ENCODE data around the gene TMEM38B. TPM values are rescaled to one million over a fixed set of nuclear protein-coding genes. Genes with fewer than 3 reads are reported as not detected.

Gene TMEM38B
- total and polyA plus RNA-seq, 2 experiments from 2014 or later: 9.4 to 14.7 TPM

DNA sequence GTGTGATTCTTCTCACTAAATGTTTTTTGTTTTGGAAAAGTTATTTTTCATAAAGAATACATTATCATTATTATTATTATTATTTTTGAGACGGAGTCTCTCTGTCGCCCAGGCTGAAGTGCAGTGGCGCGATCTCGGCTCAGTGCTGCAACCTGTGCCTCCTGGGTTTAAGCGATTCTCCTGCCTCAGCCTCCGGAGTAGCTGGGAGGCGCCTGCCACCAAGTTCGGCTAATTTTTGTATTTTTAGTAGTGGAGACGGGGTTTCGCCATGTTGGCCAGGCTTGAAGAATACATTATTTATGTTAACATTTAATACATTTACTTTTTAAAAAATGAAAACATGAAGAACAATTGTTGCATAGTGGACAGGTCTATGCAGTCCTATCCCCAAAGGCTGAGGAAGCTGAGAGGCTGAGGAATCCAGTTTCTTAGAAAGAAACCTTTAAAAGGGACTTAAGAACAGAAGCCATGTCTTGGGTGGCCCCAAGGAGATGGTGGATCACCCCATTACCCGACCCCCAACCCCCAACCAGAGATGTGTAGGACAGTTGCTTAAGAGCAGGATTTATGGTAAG, 2.0 kb downstream of the TMEM38B start:
- no peaks in the 10 kb centered on the region for H3K9me3 Mint-ChIP-seq
- no peak overlapping the region for H3K4me2 ChIP-seq
- peaks cover 19% of the 10 kb centered on the region for H3K27me3 Mint-ChIP-seq (ENCODE audit: insufficient read depth, low read depth, poor library complexity)
- no peaks in the 10 kb centered on the region for H3K36me3 Mint-ChIP-seq (ENCODE audit: low read depth)
- no peak for ATAC-seq
- no peak overlapping the region for H3K4me3 ChIP-seq
- H3K79me2 ChIP-seq (replicated peaks; ENCODE audit: insufficient read depth): peaks cover 10% of the 10 kb centered on the region; the same call in 1 of the 2 replicates
- no peak overlapping the region for H3K27ac Mint-ChIP-seq
- H3F3A ChIP-seq (replicated peaks; ENCODE audit: low read depth): no peaks in the 10 kb centered on the region
- H3K9me2 ChIP-seq (ENCODE audit: insufficient read depth): no peaks in the 10 kb centered on the region
- H3K4me1 Mint-ChIP-seq: peaks cover 7% of the 10 kb centered on the region; the same call in 2 of the 3 replicates
- H3K36me3 ChIP-seq (ENCODE audit: insufficient read depth): no peaks in the 10 kb centered on the region
- H4K20me1 ChIP-seq (replicated peaks; ENCODE audit: insufficient read depth): no peaks in the 10 kb centered on the region; the same call in 1 of the 2 replicates
- DNase-seq (ENCODE audit: low spot score): no peak
- H2AFZ ChIP-seq: no peak overlapping the region
- H3K27ac ChIP-seq (ENCODE audit: low read depth): no peak overlapping the region
- H3K4me1 ChIP-seq (ENCODE audit: insufficient read depth): peaks cover 8% of the 10 kb centered on the region
- no peak overlapping the region for H3K4me3 Mint-ChIP-seq
- peaks cover 33% of the 10 kb centered on the region for H3K27me3 ChIP-seq (ENCODE audit: insufficient read depth)
- TF ChIP-seq STAT1 (IDR thresholded peaks at IDR 0.05; ENCODE audit: unreplicated experiment) (no peak), POLR2AphosphoS5 (IDR thresholded peaks at IDR 0.05; ENCODE audit: low read depth) (no peak), CREB1 (CRISPR knock-in tag; IDR thresholded peaks at IDR 0.05; ENCODE audit: low read depth) (no peak), NANOG (IDR thresholded peaks at IDR 0.05; ENCODE audit: borderline replicate concordance) (no peak), JUNB (IDR thresholded peaks at IDR 0.05; ENCODE audit: unreplicated experiment) (no peak), ZNF114 (CRISPR knock-in tag; IDR thresholded peaks at IDR 0.05) (no peak), EZH2phosphoT487 (IDR thresholded peaks at IDR 0.05; ENCODE audit: unreplicated experiment) (no peak), ZNF331 (CRISPR knock-in tag; IDR thresholded peaks at IDR 0.05; ENCODE audit: low read depth) (no peak), EZH2 (IDR thresholded peaks at IDR 0.05; ENCODE audit: low read depth, unreplicated experiment) (no peak)
- TF ChIP-seq, protein P1, sequence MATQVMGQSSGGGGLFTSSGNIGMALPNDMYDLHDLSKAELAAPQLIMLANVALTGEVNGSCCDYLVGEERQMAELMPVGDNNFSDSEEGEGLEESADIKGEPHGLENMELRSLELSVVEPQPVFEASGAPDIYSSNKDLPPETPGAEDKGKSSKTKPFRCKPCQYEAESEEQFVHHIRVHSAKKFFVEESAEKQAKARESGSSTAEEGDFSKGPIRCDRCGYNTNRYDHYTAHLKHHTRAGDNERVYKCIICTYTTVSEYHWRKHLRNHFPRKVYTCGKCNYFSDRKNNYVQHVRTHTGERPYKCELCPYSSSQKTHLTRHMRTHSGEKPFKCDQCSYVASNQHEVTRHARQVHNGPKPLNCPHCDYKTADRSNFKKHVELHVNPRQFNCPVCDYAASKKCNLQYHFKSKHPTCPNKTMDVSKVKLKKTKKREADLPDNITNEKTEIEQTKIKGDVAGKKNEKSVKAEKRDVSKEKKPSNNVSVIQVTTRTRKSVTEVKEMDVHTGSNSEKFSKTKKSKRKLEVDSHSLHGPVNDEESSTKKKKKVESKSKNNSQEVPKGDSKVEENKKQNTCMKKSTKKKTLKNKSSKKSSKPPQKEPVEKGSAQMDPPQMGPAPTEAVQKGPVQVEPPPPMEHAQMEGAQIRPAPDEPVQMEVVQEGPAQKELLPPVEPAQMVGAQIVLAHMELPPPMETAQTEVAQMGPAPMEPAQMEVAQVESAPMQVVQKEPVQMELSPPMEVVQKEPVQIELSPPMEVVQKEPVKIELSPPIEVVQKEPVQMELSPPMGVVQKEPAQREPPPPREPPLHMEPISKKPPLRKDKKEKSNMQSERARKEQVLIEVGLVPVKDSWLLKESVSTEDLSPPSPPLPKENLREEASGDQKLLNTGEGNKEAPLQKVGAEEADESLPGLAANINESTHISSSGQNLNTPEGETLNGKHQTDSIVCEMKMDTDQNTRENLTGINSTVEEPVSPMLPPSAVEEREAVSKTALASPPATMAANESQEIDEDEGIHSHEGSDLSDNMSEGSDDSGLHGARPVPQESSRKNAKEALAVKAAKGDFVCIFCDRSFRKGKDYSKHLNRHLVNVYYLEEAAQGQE (IDR thresholded peaks at IDR 0.05; ENCODE audit: unreplicated experiment): no peak
- TF ChIP-seq, protein P2, sequence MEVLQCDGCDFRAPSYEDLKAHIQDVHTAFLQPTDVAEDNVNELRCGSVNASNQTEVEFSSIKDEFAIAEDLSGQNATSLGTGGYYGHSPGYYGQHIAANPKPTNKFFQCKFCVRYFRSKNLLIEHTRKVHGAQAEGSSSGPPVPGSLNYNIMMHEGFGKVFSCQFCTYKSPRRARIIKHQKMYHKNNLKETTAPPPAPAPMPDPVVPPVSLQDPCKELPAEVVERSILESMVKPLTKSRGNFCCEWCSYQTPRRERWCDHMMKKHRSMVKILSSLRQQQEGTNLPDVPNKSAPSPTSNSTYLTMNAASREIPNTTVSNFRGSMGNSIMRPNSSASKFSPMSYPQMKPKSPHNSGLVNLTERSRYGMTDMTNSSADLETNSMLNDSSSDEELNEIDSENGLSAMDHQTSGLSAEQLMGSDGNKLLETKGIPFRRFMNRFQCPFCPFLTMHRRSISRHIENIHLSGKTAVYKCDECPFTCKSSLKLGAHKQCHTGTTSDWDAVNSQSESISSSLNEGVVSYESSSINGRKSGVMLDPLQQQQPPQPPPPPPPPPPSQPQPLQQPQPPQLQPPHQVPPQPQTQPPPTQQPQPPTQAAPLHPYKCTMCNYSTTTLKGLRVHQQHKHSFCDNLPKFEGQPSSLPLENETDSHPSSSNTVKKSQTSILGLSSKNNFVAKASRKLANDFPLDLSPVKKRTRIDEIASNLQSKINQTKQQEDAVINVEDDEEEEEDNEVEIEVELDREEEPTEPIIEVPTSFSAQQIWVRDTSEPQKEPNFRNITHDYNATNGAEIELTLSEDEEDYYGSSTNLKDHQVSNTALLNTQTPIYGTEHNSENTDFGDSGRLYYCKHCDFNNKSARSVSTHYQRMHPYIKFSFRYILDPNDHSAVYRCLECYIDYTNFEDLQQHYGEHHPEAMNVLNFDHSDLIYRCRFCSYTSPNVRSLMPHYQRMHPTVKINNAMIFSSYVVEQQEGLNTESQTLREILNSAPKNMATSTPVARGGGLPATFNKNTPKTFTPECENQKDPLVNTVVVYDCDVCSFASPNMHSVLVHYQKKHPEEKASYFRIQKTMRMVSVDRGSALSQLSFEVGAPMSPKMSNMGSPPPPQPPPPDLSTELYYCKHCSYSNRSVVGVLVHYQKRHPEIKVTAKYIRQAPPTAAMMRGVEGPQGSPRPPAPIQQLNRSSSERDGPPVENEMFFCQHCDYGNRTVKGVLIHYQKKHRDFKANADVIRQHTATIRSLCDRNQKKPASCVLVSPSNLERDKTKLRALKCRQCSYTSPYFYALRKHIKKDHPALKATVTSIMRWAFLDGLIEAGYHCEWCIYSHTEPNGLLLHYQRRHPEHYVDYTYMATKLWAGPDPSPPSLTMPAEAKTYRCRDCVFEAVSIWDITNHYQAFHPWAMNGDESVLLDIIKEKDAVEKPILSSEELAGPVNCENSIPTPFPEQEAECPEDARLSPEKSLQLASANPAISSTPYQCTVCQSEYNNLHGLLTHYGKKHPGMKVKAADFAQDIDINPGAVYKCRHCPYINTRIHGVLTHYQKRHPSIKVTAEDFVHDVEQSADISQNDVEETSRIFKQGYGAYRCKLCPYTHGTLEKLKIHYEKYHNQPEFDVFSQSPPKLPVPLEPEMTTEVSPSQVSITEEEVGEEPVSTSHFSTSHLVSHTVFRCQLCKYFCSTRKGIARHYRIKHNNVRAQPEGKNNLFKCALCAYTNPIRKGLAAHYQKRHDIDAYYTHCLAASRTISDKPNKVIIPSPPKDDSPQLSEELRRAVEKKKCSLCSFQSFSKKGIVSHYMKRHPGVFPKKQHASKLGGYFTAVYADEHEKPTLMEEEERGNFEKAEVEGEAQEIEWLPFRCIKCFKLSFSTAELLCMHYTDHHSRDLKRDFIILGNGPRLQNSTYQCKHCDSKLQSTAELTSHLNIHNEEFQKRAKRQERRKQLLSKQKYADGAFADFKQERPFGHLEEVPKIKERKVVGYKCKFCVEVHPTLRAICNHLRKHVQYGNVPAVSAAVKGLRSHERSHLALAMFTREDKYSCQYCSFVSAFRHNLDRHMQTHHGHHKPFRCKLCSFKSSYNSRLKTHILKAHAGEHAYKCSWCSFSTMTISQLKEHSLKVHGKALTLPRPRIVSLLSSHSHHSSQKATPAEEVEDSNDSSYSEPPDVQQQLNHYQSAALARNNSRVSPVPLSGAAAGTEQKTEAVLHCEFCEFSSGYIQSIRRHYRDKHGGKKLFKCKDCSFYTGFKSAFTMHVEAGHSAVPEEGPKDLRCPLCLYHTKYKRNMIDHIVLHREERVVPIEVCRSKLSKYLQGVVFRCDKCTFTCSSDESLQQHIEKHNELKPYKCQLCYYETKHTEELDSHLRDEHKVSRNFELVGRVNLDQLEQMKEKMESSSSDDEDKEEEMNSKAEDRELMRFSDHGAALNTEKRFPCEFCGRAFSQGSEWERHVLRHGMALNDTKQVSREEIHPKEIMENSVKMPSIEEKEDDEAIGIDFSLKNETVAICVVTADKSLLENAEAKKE (CRISPR knock-in tag; IDR thresholded peaks at IDR 0.05): no peak
- TF ChIP-seq, protein P3, sequence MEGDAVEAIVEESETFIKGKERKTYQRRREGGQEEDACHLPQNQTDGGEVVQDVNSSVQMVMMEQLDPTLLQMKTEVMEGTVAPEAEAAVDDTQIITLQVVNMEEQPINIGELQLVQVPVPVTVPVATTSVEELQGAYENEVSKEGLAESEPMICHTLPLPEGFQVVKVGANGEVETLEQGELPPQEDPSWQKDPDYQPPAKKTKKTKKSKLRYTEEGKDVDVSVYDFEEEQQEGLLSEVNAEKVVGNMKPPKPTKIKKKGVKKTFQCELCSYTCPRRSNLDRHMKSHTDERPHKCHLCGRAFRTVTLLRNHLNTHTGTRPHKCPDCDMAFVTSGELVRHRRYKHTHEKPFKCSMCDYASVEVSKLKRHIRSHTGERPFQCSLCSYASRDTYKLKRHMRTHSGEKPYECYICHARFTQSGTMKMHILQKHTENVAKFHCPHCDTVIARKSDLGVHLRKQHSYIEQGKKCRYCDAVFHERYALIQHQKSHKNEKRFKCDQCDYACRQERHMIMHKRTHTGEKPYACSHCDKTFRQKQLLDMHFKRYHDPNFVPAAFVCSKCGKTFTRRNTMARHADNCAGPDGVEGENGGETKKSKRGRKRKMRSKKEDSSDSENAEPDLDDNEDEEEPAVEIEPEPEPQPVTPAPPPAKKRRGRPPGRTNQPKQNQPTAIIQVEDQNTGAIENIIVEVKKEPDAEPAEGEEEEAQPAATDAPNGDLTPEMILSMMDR (conservative IDR thresholded peaks at IDR 0.05; ENCODE audit: low read depth in 2 of 2): no peak

Measured in GM23338 (cell line).